Neural cell (in vitro differentiated cells): ENCODE measurements around the gene CD1E. TPM values are rescaled to one million over a fixed set of nuclear protein-coding genes. Genes with fewer than 3 reads are reported as not detected.

Experiments
- H2AFZ ChIP-seq: fragments of 200-600, 300-800 bp; sonication (generic), shearing (Covaris generic); 2 replicates; pipeline ENCODE4 v1.6.0; 2014; ENCODE audit warnings: low read depth, mild to moderate bottlenecking, antibody characterized with exemption, low read length, moderate library complexity
- H3F3A ChIP-seq: fragments of 200-600 bp; shearing (Covaris generic); 2 replicates; pipeline ENCODE4 v1.6.1; 2016; ENCODE audit warnings: mild to moderate bottlenecking, moderate library complexity, mixed read lengths, antibody characterized with exemption, low read length; ENCODE audit not compliant: insufficient read depth, poor library complexity, severe bottlenecking
- H3K27ac ChIP-seq: fragments of 200-600, 300-800 bp; sonication (generic), shearing (Covaris generic); 2 replicates; pipeline ENCODE4 v1.5.1; 2014; ENCODE audit warnings: mild to moderate bottlenecking, low read length, moderate library complexity
- H3K27me3 ChIP-seq: fragments of 300-800, 200-600 bp; sonication (generic), shearing (Covaris generic); 2 replicates; pipeline ENCODE4 v1.6.0; 2014; ENCODE audit warnings: mild to moderate bottlenecking, low read depth, low read length, moderate library complexity; ENCODE audit not compliant: insufficient read depth
- H3K36me3 ChIP-seq: fragments of 300-800, 200-600 bp; sonication (generic), shearing (Covaris generic); 2 replicates; pipeline ENCODE4 v1.5.1; 2014; ENCODE audit warnings: mild to moderate bottlenecking, antibody characterized with exemption, low read length, moderate library complexity; ENCODE audit not compliant: insufficient read depth
- H3K4me2 ChIP-seq: fragments of 300-800, 200-600 bp; sonication (generic), shearing (Covaris generic); 2 replicates; pipeline ENCODE4 v1.6.0; 2014; ENCODE audit warnings: mild to moderate bottlenecking, low read length
- H3K4me3 ChIP-seq: fragments of 300-800, 200-600 bp; sonication (generic), shearing (Covaris generic); 2 replicates; pipeline ENCODE4 v1.5.1; 2014; ENCODE audit warnings: mild to moderate bottlenecking, low read length, moderate library complexity
- H3K79me2 ChIP-seq: fragments of 200-600 bp; shearing (Covaris generic); replicated peaks from 2 replicates; pipeline ENCODE4 v1.6.0; 2014; ENCODE audit warnings: mild to moderate bottlenecking, low read length, moderate library complexity; ENCODE audit not compliant: insufficient read depth
- H3K9ac ChIP-seq: fragments of 300-800, 200-600 bp; sonication (generic), shearing (Covaris generic); 2 replicates; pipeline ENCODE4 v1.6.1; 2016; ENCODE audit warnings: mild to moderate bottlenecking, low read length, mixed read lengths
- H3K9me2 ChIP-seq: fragments of 200-600 bp; shearing (Covaris generic); 2 replicates; pipeline ENCODE4 v1.6.1; 2016; ENCODE audit warnings: mild to moderate bottlenecking, low read length, mixed read lengths; ENCODE audit not compliant: insufficient read depth
- H3K9me3 ChIP-seq: fragments of 200-600, 300-800 bp; sonication (generic), shearing (Covaris generic); 2 replicates; pipeline ENCODE4 v1.6.1; 2016; ENCODE audit warnings: mild to moderate bottlenecking, mixed run types, low read length, moderate library complexity, mixed read lengths
- H4K20me1 ChIP-seq: fragments of 200-600 bp; shearing (Covaris generic); 2 replicates; pipeline ENCODE4 v1.6.1; 2016; ENCODE audit warnings: mild to moderate bottlenecking, mixed run types; ENCODE audit not compliant: insufficient read depth
- CTCF ChIP-seq: fragments of 450-650 bp; IDR thresholded peaks from 2 replicates; pipeline ENCODE4 v1.5.1; 2014; ENCODE audit warnings: antibody characterized with exemption, mild to moderate bottlenecking, moderate library complexity; ENCODE audit not compliant: poor library complexity, severe bottlenecking
- EP300 ChIP-seq: fragments of 450-650 bp; conservative IDR thresholded peaks from 2 replicates; pipeline ENCODE4 v1.6.1; 2014; ENCODE audit warnings: antibody characterized with exemption, mild to moderate bottlenecking, moderate library complexity; ENCODE audit not compliant: poor library complexity, severe bottlenecking
- EZH2 ChIP-seq: fragments of 200-600, 300-800 bp; shearing (Covaris generic), sonication (generic); IDR thresholded peaks from 2 replicates; pipeline ENCODE4 v1.6.1; 2014; ENCODE audit warnings: antibody characterized with exemption, low read length, borderline replicate concordance, mild to moderate bottlenecking; ENCODE audit not compliant: insufficient read depth, poor library complexity, severe bottlenecking
- MXI1 ChIP-seq: fragments of 450-650 bp; conservative IDR thresholded peaks from 2 replicates; pipeline ENCODE4 v1.6.1; 2014; ENCODE audit warnings: antibody characterized with exemption, mild to moderate bottlenecking; ENCODE audit not compliant: poor library complexity, severe bottlenecking
- POLR2AphosphoS5 ChIP-seq: IDR thresholded peaks from 2 replicates; pipeline ENCODE4 v1.6.1; 2012
- RAD21 ChIP-seq: fragments of 450-650 bp; conservative IDR thresholded peaks from 2 replicates; pipeline ENCODE4 v1.6.1; 2014; ENCODE audit warnings: antibody characterized with exemption, mild to moderate bottlenecking, moderate library complexity
- REST ChIP-seq: IDR thresholded peaks from 2 replicates; pipeline ENCODE4 v1.6.1; 2012; ENCODE audit warnings: borderline replicate concordance
- SMC3 ChIP-seq: fragments of 450-650 bp; conservative IDR thresholded peaks from 2 replicates; pipeline ENCODE4 v1.6.1; 2014; ENCODE audit warnings: antibody characterized with exemption, mild to moderate bottlenecking, moderate library complexity; ENCODE audit not compliant: poor library complexity
- TAF1 ChIP-seq: IDR thresholded peaks from 2 replicates; pipeline ENCODE4 v1.6.1; 2012; ENCODE audit warnings: low read depth
- polyA plus RNA-seq: library from polyadenylated mRNA; depleted of rRNA; stranded (reverse); fragments of >200 nt; gene quantifications from 2 replicates; pipeline ENCODE4 v1.2.3, GENCODE V29; 2014

CD1E gene
- polyA plus RNA-seq, 1 donor from 2014 or later, result not detected

DNA sequence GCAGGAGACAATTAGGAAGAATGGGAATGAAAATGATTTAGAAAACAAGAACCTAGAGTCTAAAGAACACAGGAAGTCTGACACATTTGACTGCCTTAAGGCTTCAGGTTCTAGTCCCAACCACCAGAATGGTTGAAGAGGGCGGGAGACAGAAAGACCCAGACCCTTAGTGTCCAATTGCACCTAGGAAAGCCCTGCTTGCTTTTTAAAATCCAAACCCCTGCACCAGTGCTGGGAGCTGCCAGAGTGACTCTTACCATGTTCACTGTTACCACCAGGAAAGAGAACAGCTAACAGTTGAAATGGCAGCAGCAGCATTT, 22.6 kb upstream of the CD1E start:
- H4K20me1 ChIP-seq, result no peaks in the 10 kb centered on the region
- no peak overlapping the region for H2AFZ ChIP-seq
- H3K4me3 ChIP-seq, result no peak overlapping the region
- TF ChIP-seq EP300 (no peak), EZH2 (no peak), POLR2AphosphoS5 (no peak), TAF1 (no peak), REST (no peak), SMC3 (no peak), MXI1 (no peak), CTCF (no peak), RAD21 (no peak)
- no peaks in the 10 kb centered on the region for H3F3A ChIP-seq
- H3K27ac ChIP-seq, result no peak overlapping the region
- no peaks in the 10 kb centered on the region for H3K79me2 ChIP-seq
- H3K27me3 ChIP-seq, result no peaks in the 10 kb centered on the region
- H3K4me2 ChIP-seq, result no peak overlapping the region
- no peaks in the 10 kb centered on the region for H3K36me3 ChIP-seq
- H3K9me2 ChIP-seq, result no peaks in the 10 kb centered on the region
- no peaks in the 10 kb centered on the region for H3K9me3 ChIP-seq
- H3K9ac ChIP-seq, result no peak overlapping the region

DNA sequence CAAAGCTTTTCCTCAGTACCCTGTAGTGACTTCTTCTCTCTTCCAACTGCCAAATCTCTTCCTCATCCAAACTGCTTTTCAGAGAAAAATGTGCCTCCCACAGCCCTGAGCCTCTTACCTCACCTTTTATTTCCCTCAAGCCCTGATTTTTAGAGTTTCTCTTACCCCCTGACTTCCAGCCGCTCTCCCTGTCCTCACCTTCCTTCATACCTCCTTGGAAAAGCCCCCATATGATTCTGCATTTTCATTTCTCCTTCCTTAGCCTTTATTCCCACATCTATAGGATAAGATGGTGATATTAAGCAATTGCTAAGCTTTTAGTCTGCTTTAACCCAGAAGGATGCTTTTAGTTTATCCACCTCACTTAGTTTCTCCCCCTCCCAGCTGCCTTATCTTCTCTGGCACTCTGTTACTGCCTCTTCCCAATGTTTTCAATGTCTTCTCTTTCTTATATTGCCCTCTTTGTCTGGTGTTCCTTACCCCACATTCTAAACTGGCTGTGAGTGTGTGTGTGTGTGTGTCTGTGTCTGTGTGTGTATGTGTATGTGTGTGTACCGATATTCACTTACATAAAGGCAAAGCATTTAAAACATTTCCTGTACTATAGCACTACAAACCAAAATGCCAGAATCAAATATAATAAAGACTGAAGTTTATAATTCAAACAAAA, 22.1 kb upstream of the CD1E start, which contains the start of gene CD1B:
CD1B (minus strand) TSS at position 51 of the 670 bp plus-strand sequence. CDS start 108 bp downstream, outside the sequence.
- Histone ChIP-seq H3K27ac (no peak within 1 kb of the TSS), H3K9me2 (no peaks in the 10 kb centered on the region), H3K79me2 (no peaks in the 10 kb centered on the region), H3K36me3 (no peaks in the 10 kb centered on the region), H3F3A (no peaks in the 10 kb centered on the region), H2AFZ (no peak within 1 kb of the TSS), H3K27me3 (no peaks in the 10 kb centered on the region), H3K9ac (no peak within 1 kb of the TSS), H4K20me1 (no peaks in the 10 kb centered on the region), H3K9me3 (no peaks in the 10 kb centered on the region), H3K4me3 (no peak within 1 kb of the TSS), H3K4me2 (no peak within 1 kb of the TSS)
- TF ChIP-seq MXI1 (no peak), REST (no peak), CTCF (no peak), RAD21 (no peak), SMC3 (no peak), TAF1 (no peak), POLR2AphosphoS5 (no peak), EZH2 (no peak), EP300 (no peak)
